ENCODE measurements around the gene OGFOD3.
A peak's percentile ranks its signal among the peaks of the same experiment; 100 is the strongest.

OGFOD3 gene

DNA sequence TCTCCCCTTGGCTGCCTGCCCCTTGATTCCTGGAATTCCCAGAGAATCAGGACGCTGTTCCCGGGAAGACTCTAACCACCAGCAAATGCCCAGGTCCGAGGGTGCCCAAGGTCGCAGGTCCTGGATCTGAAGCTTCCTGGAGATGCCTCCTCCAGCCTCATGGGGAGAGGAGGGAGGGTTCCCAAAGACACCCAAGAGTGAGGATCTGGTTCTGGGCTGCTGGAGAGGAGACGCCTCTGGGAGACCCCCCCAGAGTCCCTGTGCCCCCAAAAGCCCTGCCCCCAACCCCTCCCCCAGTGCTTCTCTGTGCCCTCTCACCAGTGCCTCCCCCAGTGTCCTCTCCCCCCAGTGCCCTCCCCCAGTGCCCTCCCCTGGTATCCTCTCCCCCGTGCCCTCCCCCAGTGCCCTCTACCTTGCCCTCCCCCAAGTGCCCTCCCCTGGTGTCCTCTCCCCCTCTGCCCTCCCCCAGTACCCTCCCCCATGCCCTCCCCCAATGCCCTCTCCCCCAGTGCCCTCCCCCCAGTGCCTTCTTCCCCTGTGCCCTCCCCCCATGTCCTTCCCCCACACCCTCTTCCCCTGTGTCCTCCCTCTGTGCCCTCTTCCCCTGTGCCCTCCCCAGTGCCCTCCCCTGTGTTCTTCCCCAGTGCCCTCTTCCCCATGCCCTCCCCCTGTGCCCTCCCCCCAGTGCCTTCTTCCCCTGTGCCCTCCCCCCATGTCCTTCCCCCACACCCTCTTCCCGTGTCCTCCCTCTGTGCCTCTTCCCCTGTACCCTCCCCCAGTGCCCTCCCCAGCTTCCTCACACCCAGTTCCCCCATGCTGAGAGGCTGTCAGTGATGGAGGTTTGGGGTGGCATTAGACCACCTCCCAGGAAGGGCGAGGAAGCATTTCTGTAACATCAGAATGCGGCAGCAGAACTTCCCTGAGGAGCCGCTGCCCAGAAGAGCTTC, 78.5 kb downstream of the OGFOD3 start:
- no peak for DNase-seq (ENCODE audit: low read depth)
- no peak for TF ChIP-seq CTCF (conservative IDR thresholded peaks at IDR 0.05; ENCODE audit: low read depth, low read length)
- peak overlapping the region; percentile 33 for H3K4me3 ChIP-seq (ENCODE audit: low read length)

Data from retinal pigment epithelial cell (primary cell).